Muscle of leg (tissue), 11 donors: ENCODE measurements around the gene HYCC1. TPM values are rescaled to one million over a fixed set of nuclear protein-coding genes. Genes with fewer than 3 reads are reported as not detected.
A peak's percentile ranks its signal among the peaks of the same experiment; 100 is the strongest.

Source experiments
- DNase-seq: peaks from one replicate; pipeline ENCODE4 v3.0.0; 2013
- H3K27ac ChIP-seq: one replicate; pipeline ENCODE4 v1.5.1; 2013; ENCODE audit warnings: mild to moderate bottlenecking, low read length, control low read depth
- H3K27me3 ChIP-seq: one replicate; pipeline ENCODE4 v1.6.1; 2013; ENCODE audit warnings: low read length; ENCODE audit not compliant: control insufficient read depth, insufficient read depth
- H3K36me3 ChIP-seq: one replicate; pipeline ENCODE4 v1.6.1; 2013; ENCODE audit warnings: low read length; ENCODE audit not compliant: control insufficient read depth, insufficient read depth
- H3K4me1 ChIP-seq: one replicate; pipeline ENCODE4 v1.6.1; 2013; ENCODE audit warnings: low read length; ENCODE audit not compliant: control insufficient read depth, insufficient read depth
- H3K4me3 ChIP-seq: one replicate; pipeline ENCODE4 v1.5.1; 2013; ENCODE audit warnings: low read length, control low read depth
- H3K9me3 ChIP-seq: replicated peaks from 2 replicates; pipeline ENCODE4 v1.6.1; 2013; ENCODE audit warnings: low read depth, low read length; ENCODE audit not compliant: control insufficient read depth
- WGBS: methylation state at CpG from one replicate; pipeline ENCODE4 v1.1.5; 2013; ENCODE audit warnings: missing lambda C conversion rate; ENCODE audit not compliant: insufficient coverage; 5-methylcytosine and 5-hydroxymethylcytosine counted together
- polyA plus RNA-seq, 8 donors: library from polyadenylated mRNA; unstranded; fragments of 120-200 nt; gene quantifications; one replicate each; pipeline versions ENCODE4 v1.2.1 to v1.2.3, GENCODE V29; 2013; ENCODE audit warnings: inconsistent platforms in 1 of 8, low replicate concordance in 1 of 8; ENCODE audit not compliant: insufficient read length in 8 of 8, insufficient read depth in 1 of 8
- total RNA-seq: library from RNA; stranded (reverse); fragments of 120-200 nt; gene quantifications from one replicate; pipeline ENCODE4 v1.2.4, GENCODE V29; 2013

Gene HYCC1
- total and polyA plus RNA-seq, 9 donors = 14.1 to 27.2 (median 22.9) TPM

GRCh38 chr7:23020742-23021401 lies 6.9 kb upstream of the HYCC1 start:
- Histone ChIP-seq H3K36me3 (no peaks in the 10 kb centered on the region), H3K27ac (no peak overlapping the region), H3K9me3 (no peaks in the 10 kb centered on the region), H3K27me3 (no peaks in the 10 kb centered on the region), H3K4me3 (no peak overlapping the region), H3K4me1 (peaks cover 2% of the 10 kb centered on the region)
- 43% methylated on average over 1 of the region's 3 CpGs for WGBS
- DNase-seq = peak; percentile 82

- H3K9me3 ChIP-seq = no peaks in the 10 kb centered on the region
- peak; percentile 79 for DNase-seq
- no peaks in the 10 kb centered on the region for H3K27me3 ChIP-seq
- H3K4me3 ChIP-seq = no peak overlapping the region
- H3K27ac ChIP-seq = peak overlapping the region; percentile 22
- peaks cover 2% of the 10 kb centered on the region for H3K4me1 ChIP-seq
- no peaks in the 10 kb centered on the region for H3K36me3 ChIP-seq
- WGBS = 45% methylated on average over 5 of the region's 6 CpGs
Observed at GRCh38 chr7:23018750-23019149, 4.8 kb upstream of the HYCC1 start.

- H3K27ac ChIP-seq = no peak overlapping the region
- H3K36me3 ChIP-seq = no peaks in the 10 kb centered on the region
- no CpG with 5 or more reads among the region's 3 CpGs for WGBS
Observed at GRCh38 chr7:23017309-23017708, 3.4 kb upstream of the HYCC1 start.

GRCh38 chr7:23016345-23017253 lies 2.7 kb upstream of the HYCC1 start:
- Histone ChIP-seq H3K9me3 (no peaks in the 10 kb centered on the region), H3K27me3 (no peaks in the 10 kb centered on the region), H3K4me3 (no peak overlapping the region), H3K36me3 (no peaks in the 10 kb centered on the region), H3K27ac (no peak overlapping the region), H3K4me1 (peaks cover 14% of the 10 kb centered on the region)
- no peak for DNase-seq
- WGBS = 84% methylated on average over 4 of the region's 9 CpGs

More at GRCh38 chr7:23017309-23017708, 3.4 kb upstream of the HYCC1 start:
- no peak overlapping the region for H3K4me3 ChIP-seq
- DNase-seq = no peak
- H3K4me1 ChIP-seq = peaks cover 11% of the 10 kb centered on the region
- no peaks in the 10 kb centered on the region for H3K9me3 ChIP-seq
- H3K27me3 ChIP-seq = no peaks in the 10 kb centered on the region

GRCh38 chr7:23014681-23015080 lies 751 bp upstream of the HYCC1 start:
- DNase-seq = no peak
- peaks cover 13% of the 10 kb centered on the region for H3K4me1 ChIP-seq
- H3K4me3 ChIP-seq = no peak overlapping the region
- no peaks in the 10 kb centered on the region for H3K9me3 ChIP-seq
- H3K36me3 ChIP-seq = no peaks in the 10 kb centered on the region
- no CpG with 5 or more reads among the region's 2 CpGs for whole genome bisulfite sequencing
- no peaks in the 10 kb centered on the region for H3K27me3 ChIP-seq
- no peak overlapping the region for H3K27ac ChIP-seq

GRCh38 chr7:23012908-23013714 lies 819 bp downstream of the HYCC1 start:
- H3K27ac ChIP-seq = peak overlapping the region; percentile 71
- H3K36me3 ChIP-seq = no peaks in the 10 kb centered on the region
- H3K4me1 ChIP-seq = peaks cover 13% of the 10 kb centered on the region
- H3K4me3 ChIP-seq = peak overlapping the region; percentile 95
- no peaks in the 10 kb centered on the region for H3K9me3 ChIP-seq
- 1% methylated on average over 45 of the region's 52 CpGs for WGBS
- H3K27me3 ChIP-seq = no peaks in the 10 kb centered on the region
- DNase-seq = peak; percentile 40

- no peak for DNase-seq
- Histone ChIP-seq H3K4me1 (peaks cover 13% of the 10 kb centered on the region), H3K4me3 (no peak overlapping the region), H3K27me3 (no peaks in the 10 kb centered on the region), H3K36me3 (no peaks in the 10 kb centered on the region), H3K27ac (no peak overlapping the region), H3K9me3 (no peaks in the 10 kb centered on the region)
- WGBS = no CpG with 5 or more reads among the region's 6 CpGs
Observed at GRCh38 chr7:23012186-23012585, 1.7 kb downstream of the HYCC1 start.

GRCh38 chr7:23011222-23011924 lies 2.6 kb downstream of the HYCC1 start:
- H3K27ac ChIP-seq = no peak overlapping the region
- H3K9me3 ChIP-seq = no peaks in the 10 kb centered on the region
- DNase-seq = no peak
- no peaks in the 10 kb centered on the region for H3K36me3 ChIP-seq
- H3K27me3 ChIP-seq = no peaks in the 10 kb centered on the region
- peaks cover 13% of the 10 kb centered on the region for H3K4me1 ChIP-seq
- H3K4me3 ChIP-seq = no peak overlapping the region
- 74% methylated on average over 3 of the region's 3 CpGs for WGBS

- Histone ChIP-seq H3K4me3 (no peak overlapping the region), H3K36me3 (no peaks in the 10 kb centered on the region), H3K27ac (no peak overlapping the region), H3K9me3 (no peaks in the 10 kb centered on the region), H3K4me1 (peaks cover 13% of the 10 kb centered on the region), H3K27me3 (no peaks in the 10 kb centered on the region)
- DNase-seq = no peak
Observed at GRCh38 chr7:23009303-23009702, 4.6 kb downstream of the HYCC1 start.

- H3K9me3 ChIP-seq = no peaks in the 10 kb centered on the region
- H3K27me3 ChIP-seq = no peaks in the 10 kb centered on the region
- H3K27ac ChIP-seq = no peak overlapping the region
- H3K36me3 ChIP-seq = no peaks in the 10 kb centered on the region
- H3K4me1 ChIP-seq = no peaks in the 10 kb centered on the region
- no peak for DNase-seq
- H3K4me3 ChIP-seq = no peak overlapping the region
Observed at GRCh38 chr7:23004247-23004520, 9.7 kb downstream of the HYCC1 start.
